H1 (cell line): ENCODE results near the gene EPB41L1. TPM values are rescaled to one million over a fixed set of nuclear protein-coding genes. Genes with fewer than 3 reads are reported as not detected.

Experiments used
- SIN3A ChIP-seq, 2 experiments: IDR thresholded peaks in 1 of 2; conservative IDR thresholded peaks in 1 of 2; 2 replicates each; pipeline ENCODE4 v1.6.1; 2011 to 2012; ENCODE audit warnings: low read length in 2 of 2, improper control_type of control experiment in 1 of 2, low read depth in 1 of 2, mild to moderate bottlenecking in 1 of 2
- polyA plus RNA-seq, 7 experiments: library from polyadenylated mRNA; depleted of rRNA in 3 of 7; stranded (reverse) in 5 of 7; unstranded in 2 of 7; fragments of >200 nt in 5 of 7; fragments of 200-250 nt in 2 of 7; gene quantifications; 1 replicate in 5 of 7; 2 replicates in 1 of 7; 4 replicates in 1 of 7; pipeline versions ENCODE4 v1.2.1 to v1.2.3, GENCODE V29; 2011 to 2013; ENCODE audit warnings: missing spikeins in 2 of 7, mixed read lengths in 2 of 7
- total RNA-seq: library from RNA; stranded (reverse); fragmentation: NEBNext Ultra II Directional; extraction: Animal tissue kit (Norgen Biotek cat#: 25700); gene quantifications from 2 replicates; pipeline ENCODE4 v1.2.1, GENCODE V29; 2021
- TF ChIP-seq, protein P1 (sequence below): fragments of 300-600 bp; sonication (generic); IDR thresholded peaks from 2 replicates; pipeline ENCODE4 v1.7.1; 2012; ENCODE audit warnings: low read length, moderate library complexity, mild to moderate bottlenecking, inconsistent platforms; ENCODE audit not compliant: insufficient replicate concordance

Gene EPB41L1
- total and polyA plus RNA-seq, 2 of the 8 experiments (the other 6 are each of a cell fraction or from before 2014, with no cell fraction given): 14.8 to 36.0 TPM

- TF ChIP-seq, protein P1, sequence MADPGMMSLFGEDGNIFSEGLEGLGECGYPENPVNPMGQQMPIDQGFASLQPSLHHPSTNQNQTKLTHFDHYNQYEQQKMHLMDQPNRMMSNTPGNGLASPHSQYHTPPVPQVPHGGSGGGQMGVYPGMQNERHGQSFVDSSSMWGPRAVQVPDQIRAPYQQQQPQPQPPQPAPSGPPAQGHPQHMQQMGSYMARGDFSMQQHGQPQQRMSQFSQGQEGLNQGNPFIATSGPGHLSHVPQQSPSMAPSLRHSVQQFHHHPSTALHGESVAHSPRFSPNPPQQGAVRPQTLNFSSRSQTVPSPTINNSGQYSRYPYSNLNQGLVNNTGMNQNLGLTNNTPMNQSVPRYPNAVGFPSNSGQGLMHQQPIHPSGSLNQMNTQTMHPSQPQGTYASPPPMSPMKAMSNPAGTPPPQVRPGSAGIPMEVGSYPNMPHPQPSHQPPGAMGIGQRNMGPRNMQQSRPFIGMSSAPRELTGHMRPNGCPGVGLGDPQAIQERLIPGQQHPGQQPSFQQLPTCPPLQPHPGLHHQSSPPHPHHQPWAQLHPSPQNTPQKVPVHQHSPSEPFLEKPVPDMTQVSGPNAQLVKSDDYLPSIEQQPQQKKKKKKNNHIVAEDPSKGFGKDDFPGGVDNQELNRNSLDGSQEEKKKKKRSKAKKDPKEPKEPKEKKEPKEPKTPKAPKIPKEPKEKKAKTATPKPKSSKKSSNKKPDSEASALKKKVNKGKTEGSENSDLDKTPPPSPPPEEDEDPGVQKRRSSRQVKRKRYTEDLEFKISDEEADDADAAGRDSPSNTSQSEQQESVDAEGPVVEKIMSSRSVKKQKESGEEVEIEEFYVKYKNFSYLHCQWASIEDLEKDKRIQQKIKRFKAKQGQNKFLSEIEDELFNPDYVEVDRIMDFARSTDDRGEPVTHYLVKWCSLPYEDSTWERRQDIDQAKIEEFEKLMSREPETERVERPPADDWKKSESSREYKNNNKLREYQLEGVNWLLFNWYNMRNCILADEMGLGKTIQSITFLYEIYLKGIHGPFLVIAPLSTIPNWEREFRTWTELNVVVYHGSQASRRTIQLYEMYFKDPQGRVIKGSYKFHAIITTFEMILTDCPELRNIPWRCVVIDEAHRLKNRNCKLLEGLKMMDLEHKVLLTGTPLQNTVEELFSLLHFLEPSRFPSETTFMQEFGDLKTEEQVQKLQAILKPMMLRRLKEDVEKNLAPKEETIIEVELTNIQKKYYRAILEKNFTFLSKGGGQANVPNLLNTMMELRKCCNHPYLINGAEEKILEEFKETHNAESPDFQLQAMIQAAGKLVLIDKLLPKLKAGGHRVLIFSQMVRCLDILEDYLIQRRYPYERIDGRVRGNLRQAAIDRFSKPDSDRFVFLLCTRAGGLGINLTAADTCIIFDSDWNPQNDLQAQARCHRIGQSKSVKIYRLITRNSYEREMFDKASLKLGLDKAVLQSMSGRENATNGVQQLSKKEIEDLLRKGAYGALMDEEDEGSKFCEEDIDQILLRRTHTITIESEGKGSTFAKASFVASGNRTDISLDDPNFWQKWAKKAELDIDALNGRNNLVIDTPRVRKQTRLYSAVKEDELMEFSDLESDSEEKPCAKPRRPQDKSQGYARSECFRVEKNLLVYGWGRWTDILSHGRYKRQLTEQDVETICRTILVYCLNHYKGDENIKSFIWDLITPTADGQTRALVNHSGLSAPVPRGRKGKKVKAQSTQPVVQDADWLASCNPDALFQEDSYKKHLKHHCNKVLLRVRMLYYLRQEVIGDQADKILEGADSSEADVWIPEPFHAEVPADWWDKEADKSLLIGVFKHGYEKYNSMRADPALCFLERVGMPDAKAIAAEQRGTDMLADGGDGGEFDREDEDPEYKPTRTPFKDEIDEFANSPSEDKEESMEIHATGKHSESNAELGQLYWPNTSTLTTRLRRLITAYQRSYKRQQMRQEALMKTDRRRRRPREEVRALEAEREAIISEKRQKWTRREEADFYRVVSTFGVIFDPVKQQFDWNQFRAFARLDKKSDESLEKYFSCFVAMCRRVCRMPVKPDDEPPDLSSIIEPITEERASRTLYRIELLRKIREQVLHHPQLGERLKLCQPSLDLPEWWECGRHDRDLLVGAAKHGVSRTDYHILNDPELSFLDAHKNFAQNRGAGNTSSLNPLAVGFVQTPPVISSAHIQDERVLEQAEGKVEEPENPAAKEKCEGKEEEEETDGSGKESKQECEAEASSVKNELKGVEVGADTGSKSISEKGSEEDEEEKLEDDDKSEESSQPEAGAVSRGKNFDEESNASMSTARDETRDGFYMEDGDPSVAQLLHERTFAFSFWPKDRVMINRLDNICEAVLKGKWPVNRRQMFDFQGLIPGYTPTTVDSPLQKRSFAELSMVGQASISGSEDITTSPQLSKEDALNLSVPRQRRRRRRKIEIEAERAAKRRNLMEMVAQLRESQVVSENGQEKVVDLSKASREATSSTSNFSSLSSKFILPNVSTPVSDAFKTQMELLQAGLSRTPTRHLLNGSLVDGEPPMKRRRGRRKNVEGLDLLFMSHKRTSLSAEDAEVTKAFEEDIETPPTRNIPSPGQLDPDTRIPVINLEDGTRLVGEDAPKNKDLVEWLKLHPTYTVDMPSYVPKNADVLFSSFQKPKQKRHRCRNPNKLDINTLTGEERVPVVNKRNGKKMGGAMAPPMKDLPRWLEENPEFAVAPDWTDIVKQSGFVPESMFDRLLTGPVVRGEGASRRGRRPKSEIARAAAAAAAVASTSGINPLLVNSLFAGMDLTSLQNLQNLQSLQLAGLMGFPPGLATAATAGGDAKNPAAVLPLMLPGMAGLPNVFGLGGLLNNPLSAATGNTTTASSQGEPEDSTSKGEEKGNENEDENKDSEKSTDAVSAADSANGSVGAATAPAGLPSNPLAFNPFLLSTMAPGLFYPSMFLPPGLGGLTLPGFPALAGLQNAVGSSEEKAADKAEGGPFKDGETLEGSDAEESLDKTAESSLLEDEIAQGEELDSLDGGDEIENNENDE: no peak
- no peak for TF ChIP-seq SIN3A (conservative IDR thresholded peaks at IDR 0.05 in 1 of 2, IDR thresholded peaks at IDR 0.05 in 1 of 2; ENCODE audit: low read depth in 1 of 2, low read length in 2 of 2)
These were observed 48.8 kb upstream of the EPB41L1 start (continued) for GRCh38 chr20:36105711-36106226.
